NCI-H1436 (cell line): Measurements from ENCODE around the gene MOB3B.
"Not testable (repeated sequence)": the region's sequence is repeated elsewhere in the genome, so short reads cannot be mapped to it uniquely, and the experiment has no call there.

Source experiments
- DNase-seq: peaks from one replicate; lab custom pipeline; 2025; lab: John Stamatoyannopoulos, UW

MOB3B gene

DNA sequence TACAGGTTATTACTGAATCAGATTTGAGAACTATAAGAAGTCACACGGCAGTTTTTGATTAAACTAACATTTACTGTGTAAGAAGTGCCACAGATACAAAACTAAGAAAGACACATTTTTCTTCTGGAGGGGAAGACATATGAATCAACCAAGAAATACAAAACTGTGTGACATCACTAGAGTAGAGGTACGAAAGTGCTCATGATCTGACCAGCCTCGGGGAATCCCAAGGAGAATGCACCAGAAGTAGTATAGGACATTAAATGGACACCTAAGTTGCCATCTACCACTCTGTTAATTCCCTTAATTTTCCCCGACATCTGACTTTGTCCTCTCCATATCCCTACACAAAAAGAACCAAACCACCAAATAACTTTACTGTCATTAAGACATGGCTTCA is 10.8 kb downstream of the MOB3B start:
- no peak for DNase-seq

DNA sequence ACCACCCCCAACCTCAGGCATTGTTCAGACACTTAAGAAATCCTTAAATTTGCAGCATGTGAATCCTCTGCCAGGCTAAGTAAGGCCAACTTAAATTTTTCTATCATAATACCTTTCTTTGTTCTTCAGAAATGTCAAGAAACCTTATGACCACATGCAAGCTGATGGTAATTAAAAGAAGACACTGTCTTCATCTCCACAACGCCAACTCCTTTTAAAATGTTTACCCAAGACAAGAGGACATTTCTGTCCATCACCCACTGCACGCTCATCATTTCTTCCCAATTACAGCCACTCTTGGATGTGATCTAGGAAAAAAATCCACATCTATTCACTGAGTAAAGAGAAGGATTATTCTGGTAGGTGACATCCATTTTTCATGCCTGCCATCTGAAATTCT is 11.6 kb downstream of the MOB3B start:
- no peak for DNase-seq

DNA sequence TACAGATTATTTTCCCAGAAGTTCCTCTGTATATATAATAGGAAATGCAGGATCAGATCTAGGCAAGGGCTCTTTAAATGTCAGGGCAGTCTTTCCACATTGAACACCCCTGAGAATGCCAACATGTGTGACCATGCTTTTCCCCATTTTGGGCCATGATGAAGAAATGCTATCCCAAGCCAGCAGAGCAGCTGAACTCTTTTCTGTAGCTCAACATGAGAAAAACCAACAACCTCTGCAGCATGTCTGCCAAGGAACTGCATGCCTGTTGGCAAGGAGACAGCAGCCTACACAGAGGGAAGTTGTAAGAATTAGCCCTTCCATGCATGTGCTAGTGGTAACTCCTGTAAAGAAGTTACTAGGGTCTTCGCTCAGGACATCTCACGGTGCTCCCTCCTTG is 15.1 kb downstream of the MOB3B start:
- DNase-seq = no peak

DNA sequence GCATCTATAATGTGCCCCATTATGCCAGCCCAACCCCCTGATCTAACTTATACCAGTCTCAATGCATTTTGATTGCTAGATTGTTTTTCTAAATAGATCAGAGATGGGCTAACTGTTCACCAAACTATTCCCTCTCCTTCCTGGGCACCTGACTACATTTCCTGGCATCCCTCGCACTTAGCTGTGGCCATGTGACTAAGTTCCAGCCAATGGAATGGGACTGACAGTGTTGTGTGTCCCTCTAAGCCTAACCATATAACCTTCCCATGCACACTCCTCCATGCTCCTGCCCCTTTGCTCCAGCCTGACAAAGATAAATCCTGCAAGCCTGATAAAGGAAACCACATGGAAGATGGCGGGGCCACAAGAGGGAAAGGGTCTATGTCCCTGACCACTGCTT is 17.8 kb downstream of the MOB3B start:
- no peak for DNase-seq

DNA sequence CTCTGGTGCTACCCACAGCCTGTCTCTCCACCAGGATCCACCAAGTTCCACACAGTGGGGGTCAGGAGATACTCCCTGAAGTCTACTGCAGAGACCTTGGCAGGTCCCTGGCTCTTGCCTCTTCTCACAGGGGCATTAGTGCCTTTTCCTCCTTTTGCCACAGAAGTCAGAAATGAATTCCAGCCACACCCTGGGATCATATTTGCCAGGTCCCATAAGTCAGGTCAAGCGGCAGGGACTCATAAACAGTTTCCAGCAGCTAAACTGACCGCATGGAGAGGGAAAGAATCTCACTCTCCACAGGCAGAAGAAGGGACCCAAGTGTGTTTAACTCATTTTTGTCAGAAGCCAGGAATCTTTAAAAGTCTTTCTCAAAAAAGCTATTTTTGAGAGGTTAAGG is 18.8 kb downstream of the MOB3B start:
- DNase-seq = no peak

DNA sequence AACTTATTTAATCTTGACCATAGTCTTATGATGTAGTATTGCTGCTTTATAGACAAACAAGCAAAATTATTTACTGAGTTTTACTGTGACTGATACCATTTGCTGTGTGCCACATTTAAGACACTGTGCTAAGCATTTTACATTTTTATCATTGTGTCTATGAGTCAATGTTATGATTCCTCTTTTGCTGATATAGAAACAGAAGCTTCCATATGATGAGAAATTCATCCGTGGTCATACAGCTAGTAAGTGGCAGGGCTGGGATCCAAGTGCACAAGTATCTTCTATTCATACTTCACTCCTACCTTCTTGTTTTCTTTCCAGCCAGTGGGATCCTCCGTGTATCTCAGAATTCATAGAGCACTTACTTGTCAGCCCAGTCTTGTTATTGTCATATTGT is 22.6 kb downstream of the MOB3B start:
- DNase-seq = no peak

DNA sequence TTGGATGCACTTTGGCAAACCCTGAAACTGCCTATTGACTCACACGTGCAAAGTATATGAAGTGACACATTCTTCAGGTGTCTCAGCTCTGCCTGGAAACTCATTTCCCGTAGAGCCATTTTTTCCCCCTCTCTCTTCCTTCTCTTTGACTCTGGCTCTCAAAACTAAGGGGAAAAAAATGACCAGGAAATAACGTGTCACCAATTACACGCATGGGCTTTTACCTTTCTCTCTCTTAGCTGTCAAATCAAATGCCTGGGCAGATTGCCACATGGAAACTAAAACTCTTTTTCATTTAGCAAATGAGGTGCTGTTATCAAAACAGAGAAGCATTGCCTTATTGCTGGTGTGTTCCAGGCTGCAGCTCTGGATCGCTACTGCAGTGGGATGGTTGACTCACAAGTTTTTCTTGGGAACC is 23.9 kb downstream of the MOB3B start:
- DNase-seq = no peak

DNA sequence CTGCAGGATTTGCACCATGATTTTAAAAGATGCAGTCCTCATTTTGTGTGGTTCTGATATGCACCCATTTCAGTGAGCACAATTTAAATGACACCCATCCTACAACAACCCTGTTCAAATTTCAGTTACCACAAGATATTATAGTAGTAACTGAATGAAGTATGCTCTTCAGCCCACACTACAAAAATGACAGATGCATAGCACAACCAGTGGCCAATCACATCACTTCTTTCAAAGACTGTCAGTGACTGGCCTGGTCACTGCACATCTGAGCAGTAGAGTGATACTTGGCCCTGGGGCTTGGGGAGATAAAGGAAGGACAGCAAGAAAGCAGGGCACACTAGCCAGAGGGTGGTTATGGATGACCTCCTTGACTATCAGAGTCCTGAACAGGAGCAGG is 25.4 kb downstream of the MOB3B start:
- no peak for DNase-seq

DNA sequence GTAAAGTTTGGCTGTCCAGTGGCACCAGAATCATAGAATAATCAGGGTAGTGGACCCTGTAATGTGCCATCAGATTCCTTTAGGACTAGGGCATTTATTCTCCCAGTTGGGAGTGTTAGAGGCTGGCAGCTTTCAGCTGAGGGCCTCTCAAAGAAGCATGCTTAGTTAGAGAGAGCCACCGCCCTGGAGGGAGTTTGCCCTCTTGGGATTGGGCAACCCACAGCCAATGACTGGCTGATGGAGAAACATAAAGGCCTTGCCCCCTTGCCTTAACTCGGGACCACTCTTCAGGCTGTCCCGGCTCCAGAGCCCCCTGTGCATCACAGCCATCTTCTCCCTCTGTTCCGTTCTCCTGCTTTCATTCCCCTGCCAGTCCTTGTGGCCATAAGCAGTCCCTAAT is 26.0 kb downstream of the MOB3B start:
- DNase-seq = no peak

DNA sequence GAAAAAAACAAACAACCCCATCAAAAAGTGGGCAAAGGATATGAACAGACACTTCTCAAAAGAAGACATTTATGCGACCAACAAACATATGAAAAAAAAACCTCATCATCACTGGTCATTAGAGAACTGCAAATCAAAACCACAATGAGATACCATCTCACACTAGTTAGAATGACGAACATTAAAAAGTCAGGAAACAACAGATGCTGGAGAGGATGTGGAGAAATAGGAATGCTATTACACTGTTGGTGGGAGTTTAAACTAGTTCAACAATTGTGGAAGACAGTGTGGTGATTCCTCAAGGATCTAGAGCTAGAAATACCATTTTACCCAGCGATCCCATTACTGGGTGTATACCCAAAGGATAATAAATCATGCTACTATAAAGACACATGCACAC is 28.7 kb downstream of the MOB3B start:
- DNase-seq = not testable (repeated sequence)

DNA sequence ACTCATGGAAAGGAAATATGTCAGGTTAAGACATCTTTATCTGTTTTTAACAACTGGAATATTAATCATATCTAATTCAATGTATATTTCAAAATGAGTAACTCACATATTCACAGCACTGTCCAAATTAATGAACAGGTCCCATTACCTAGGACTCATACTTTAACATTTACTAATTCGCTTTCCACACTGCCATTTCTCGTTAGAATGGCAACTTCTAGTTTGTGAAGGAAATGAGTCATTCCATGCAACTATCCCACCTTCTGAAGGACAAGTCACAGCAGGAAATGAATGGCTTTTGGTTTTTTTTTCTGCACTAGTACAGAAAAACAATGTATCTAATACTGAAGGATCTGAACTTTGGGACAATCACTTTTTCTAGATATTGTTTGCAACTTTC is 30.2 kb downstream of the MOB3B start:
- DNase-seq = no peak

DNA sequence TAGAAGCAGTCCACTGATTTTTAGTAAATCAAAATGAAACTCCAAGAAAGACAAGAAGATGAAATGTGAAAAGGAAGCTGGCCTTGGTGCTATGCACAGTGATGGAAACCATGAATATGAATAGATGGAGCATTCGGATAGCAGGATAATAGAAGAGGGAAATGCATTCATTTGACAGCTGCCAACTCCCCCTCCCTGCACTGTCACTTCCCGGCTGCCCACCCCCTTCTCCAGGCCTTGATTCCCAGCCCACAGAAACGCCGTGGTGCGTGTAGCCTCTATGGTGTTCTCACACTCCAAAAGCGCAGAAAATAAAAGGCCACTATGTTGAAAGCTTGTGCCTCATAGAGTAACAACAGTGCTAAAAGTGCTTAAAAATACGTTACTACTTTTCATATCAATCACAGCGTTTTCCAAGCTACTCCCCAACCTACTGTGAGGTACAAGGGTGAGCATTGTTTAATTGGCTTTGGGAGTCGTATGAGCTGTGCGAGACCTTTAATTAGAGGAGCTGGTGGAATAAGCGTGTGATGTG is 31.7 kb downstream of the MOB3B start:
- DNase-seq = no peak

DNA sequence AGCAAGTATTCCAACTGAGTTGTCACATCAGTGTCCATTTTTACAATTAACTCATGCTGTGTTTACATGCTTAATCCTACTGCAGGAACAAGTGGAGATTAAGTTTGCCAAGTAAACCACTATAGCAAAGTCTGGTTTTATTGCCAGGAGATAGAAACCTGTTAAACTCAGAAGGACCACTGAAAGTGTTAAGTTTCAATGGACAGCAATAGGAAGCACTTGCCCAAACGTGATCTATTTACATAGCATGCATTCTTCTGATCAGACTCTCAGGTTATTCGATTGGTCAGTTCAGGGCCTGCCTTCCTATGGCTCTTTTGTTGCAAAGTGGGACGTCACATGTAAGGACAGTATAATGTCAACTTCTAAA is 33.5 kb downstream of the MOB3B start:
- DNase-seq = no peak

DNA sequence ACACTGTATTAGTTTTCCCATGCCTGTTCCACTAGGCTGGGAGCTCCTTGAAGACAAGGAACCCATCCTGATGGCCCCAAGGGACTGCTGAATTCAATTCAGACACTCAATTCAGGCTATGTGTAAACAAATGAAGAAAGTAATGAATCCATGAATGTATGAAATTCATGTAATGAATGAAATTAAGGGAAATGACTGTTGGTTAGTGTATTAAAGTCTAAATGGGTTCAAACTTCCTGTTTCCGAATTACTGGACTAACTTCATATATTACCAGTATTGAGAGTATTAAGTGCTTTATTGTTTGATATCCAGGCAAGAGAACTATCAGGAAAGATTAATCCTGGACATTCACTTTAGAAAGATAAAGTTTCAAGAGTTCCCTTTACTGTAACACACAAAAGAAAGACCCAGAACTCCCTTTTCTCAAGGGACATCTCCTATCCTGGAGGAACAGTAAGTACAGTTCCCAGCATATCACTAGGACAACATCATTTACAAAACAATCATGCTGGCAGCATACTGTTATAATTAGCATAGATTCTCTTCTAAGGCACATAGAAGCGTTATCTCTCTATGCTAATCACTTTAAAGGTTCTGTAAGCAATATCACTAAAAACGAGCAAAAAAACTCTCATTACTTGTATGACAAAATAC is 34.0 kb downstream of the MOB3B start:
- DNase-seq = no peak

DNA sequence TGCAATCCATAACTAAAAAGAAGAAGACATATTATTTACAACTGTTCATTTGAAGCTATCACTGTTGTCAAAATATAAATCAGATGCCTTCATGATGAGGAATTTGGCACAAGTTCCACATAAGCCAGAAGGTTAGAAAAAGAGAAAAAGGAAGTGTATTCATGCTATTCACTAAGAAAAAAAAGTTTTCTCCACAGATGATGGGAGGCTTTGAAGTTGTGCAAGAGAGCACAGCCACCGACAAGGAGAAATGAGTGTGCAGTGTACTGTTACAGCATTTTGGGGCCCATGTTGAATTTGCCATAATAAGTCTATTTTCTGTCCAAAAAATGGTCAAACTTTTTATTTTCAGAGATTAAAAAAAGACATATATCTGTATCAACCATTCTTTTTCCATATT is 38.5 kb downstream of the MOB3B start:
- no peak for DNase-seq

DNA sequence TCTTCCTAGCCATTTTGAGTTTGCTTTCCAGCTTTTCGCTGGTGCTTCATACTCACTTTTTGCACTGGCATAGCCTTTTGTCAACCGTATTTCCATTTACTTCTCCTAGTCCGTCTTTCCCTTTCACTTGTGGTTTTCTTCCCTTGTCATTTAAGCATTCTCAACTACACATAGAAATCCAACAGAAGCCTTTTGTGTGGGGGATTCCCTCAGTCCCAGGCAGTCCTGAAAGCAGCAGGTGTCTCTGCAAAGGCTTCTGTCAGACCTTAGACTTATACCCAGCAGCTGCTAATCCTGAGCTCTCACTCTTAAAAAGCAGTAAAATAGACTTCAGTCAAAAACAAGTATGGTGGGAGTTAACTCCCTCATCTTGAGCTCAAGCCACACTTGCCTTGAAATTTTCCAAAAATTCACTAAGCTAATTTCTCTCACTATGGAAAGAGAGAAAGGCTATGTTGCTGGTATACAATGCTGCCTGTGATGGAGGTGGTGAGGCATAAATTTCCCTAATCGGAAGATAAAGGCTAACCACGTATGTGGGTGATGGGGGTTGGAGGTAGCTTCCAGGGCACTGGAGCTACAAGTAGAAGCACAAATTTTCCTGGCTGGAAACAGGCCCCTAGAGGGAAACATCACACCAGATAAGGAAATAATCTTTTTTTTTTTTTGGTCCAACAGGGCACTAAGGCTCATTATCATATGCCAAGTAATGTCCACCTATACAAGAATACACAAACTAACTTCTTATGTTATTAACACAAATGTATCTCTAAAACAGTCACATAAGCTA is 40.3 kb downstream of the MOB3B start:
- no peak for DNase-seq

DNA sequence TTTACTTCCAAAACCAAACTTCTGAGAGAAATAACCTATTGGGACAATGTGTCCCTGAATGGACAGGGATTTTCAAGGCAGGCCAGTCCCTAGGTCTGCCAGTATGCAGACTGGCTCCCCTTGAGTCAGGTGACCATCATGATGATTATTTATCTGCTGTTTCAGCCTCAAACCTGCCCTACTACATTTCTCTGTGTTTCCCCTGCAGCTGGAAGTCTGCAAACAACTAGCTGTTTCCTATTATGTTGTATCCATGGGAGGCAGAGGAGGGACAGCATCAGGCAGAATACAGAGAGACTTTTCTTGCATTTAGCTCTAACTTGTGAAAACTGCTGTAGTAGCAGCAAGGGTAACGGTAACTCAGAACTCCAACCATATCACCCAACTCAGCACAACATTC is 41.7 kb downstream of the MOB3B start:
- no peak for DNase-seq

DNA sequence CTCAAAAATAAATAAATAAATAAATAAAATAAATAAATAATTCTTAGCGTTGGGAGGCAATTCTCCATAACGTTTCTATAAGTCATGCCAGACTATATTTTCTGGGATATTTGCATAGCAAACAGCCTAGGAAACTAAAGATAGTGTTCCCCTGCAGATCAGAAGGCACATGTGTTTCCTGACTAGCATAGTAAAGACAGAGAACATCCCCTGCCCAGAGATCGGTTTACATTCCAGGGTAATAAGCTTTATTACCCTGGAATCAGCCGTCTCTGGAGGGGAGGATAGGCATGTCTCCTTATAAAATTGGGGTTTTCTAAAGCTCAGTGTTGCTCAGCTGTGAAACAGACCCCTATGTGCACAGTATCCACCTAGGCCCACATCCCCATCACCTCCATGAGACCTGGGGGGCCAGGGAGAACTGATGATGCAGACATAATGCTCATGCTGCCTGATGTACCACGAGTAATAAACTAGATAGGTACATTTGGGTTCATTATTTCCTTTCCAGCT is 42.4 kb downstream of the MOB3B start:
- no peak for DNase-seq

DNA sequence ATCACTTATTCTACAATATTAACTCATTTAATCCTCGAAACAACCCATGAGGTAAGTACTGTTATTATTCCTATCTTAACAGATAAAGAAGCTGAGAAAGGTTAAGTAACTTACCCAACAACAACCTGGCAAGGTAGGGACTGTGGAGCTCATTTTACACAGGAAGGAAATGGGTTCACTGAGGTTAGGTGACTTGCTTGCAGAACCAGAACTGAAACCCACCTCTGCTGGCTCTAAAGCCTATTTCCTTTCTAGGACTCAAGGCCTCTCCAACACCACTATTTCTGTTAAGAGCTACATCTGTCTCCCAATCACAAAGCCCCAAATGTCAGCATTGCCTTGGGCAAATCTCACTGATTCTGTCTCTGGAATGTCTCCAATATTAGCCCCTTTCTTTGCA is 44.5 kb downstream of the MOB3B start:
- no peak for DNase-seq

DNA sequence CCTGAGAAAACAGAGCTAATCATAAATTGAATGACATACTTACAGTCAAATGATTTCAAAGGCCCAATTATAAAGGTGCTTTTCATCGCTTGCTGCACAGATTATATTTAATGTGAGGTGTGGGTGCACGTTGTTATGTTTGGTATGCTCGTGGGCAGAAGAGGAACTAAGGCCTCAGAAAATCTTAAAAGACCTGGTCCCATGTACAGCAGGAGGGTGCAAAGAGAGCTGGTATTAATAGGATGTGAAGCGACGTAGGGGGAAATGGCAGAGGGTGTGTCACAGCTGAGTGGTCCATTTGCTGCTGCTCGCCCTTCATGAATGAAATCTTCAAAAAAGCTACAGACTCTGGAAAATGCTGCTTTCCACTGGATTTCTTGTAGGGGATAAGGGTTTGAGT is 46.0 kb downstream of the MOB3B start:
- no peak for DNase-seq

DNA sequence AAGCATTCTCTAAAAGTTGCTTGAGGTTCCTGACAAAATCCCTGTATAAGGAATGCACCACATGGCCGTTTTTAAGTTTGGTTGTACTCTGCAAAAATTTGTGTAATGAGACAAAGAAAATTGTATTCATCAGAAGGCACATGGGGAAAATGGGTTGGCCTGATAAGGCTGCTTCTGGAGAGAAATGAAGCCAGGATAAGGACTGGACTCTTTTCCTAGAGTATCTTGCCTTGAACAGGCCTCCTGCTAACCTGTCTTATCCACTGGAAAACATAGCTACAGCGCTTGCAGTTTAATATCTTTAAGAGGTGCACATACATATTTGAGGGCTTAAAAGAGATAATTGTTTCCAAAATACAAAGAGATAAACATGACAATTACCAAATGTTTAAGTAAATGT is 46.9 kb downstream of the MOB3B start:
- no peak for DNase-seq

DNA sequence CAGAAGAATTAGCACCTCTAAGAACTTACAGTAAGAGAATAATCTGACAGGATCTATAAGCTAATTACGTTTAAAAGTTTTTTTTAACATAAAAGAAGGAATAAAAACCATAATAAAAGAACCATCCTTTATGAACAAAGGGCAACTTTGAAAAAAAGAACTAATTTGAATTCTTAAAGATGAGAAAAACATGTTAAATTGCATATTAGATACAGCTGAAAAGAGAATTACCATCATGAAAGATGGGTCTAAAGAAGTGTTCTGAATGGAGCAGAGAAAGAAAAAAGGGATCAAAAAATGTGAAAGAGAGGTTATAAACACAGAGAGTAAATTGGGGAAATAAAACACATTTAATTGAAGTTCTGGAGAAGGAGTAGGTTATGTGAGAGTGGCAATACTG is 51.3 kb downstream of the MOB3B start:
- DNase-seq = no peak

DNA sequence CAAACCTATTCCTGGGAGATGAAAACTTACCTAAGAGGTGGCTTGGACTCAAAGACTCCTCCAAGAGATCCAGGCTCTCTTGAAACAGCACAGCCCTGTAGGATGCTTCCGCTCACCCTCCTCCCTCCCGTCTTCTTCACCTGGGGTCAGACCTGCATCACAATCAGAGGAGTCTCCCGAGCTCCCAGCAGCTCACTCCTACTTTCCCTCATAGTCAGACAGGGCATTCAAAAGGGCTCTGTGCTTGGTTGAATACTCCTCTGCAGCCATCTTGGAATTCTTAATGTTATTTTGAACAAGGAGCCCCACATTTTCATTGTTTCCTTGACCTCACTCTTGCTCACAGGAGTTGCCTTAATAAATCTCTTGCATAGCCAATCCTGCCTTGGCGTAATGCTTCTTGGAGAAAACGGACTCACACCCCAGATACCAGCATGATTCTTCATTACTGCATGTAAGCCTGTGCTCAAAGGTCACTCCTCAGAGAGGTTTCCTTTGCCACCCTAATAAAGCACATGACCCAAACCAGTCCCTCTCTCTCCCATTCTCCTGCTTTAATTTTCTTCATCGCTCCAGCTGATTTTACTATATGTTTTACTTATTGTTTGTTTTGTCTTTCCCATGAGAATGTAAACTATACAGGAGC is 52.6 kb downstream of the MOB3B start:
- DNase-seq = no peak
